Thyroid gland (tissue), 4 donors: ENCODE measurements around the gene SYTL3.

Experiments used
- CTCF ChIP-seq, 6 experiments: fragments of 200-600 bp in 3 of 6; fragments of 450-650 bp in 3 of 6; sonication (generic) in 3 of 6; IDR thresholded peaks; one replicate each; pipeline ENCODE4 v1.5.1; 2016 to 2019; ENCODE audit warnings: antibody characterized with exemption in 6 of 6, mild to moderate bottlenecking in 2 of 6, inconsistent platforms in 1 of 6, moderate library complexity in 1 of 6
- POLR2A ChIP-seq, 2 donors: fragments of 450-650 bp; IDR thresholded peaks; one replicate each; pipeline ENCODE4 v1.6.1; 2017; ENCODE audit warnings: antibody characterized with exemption in 2 of 2, mild to moderate bottlenecking in 2 of 2, moderate library complexity in 1 of 2

DNA sequence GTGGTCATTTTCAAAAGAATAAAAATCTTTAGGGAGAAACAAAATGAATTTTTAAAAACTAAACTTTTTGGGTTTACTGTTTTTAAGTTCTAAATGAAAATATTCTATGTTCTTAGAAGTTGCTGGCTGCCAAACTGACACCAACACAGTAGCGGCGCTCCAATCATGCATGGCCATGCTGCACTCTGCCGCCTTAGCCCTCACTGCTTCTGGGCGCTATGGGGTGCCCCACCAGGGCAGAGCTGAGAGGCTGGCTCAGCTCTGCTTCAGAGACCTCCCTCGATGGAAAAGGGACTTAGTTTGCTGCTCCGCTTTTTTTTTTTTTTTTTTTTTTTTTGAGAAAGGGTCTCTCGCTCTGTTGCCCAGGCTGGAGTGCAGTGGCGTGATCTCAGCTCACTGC is 148.5 kb downstream of the SYTL3 start:
- TF ChIP-seq CTCF (IDR thresholded peaks at IDR 0.05), result no peak
- TF ChIP-seq POLR2A (IDR thresholded peaks at IDR 0.05), result no peak
